Stimulated activated CD8-positive, alpha-beta memory T cell treated with anti-CD3 and anti-CD28 coated beads, Interleukin-4, amount 100 ng/mL, for 4 hours (primary cell): Measurements from ENCODE around the gene TET2.

Experiments used
- DNase-seq, 2 donors: peaks; one replicate each; pipeline ENCODE4 v3.0.0-alpha.2; 2020; ENCODE audit warnings: low read depth in 2 of 2, low spot score in 1 of 2

The TET2 gene

GRCh38 chr4:105140684-105141490 is 5.8 kb upstream of the TET2 start:
- DNase-seq, result no peak

GRCh38 chr4:105145156-105145902 is 1.3 kb upstream of the TET2 start:
- no peak for DNase-seq

- DNase-seq, result peak in 1 of 2 donors; percentile 19
These were observed 787 bp upstream of the TET2 start for GRCh38 chr4:105145903-105146275.

- DNase-seq, result no peak
These were observed 408 bp downstream of the TET2 start for GRCh38 chr4:105147016-105147552.

GRCh38 chr4:105147553-105148161 is 981 bp downstream of the TET2 start:
- DNase-seq, result no peak

GRCh38 chr4:105148356-105148755 is 1.7 kb downstream of the TET2 start:
- DNase-seq, result no peak

- DNase-seq, result no peak
These were observed 2.1 kb downstream of the TET2 start for GRCh38 chr4:105148776-105149175.

- DNase-seq, result no peak
These were observed 3.1 kb downstream of the TET2 start for GRCh38 chr4:105149771-105150170.

GRCh38 chr4:105150503-105150902 is 3.8 kb downstream of the TET2 start:
- no peak for DNase-seq

GRCh38 chr4:105153749-105154148 is 7.1 kb downstream of the TET2 start:
- DNase-seq, result no peak

GRCh38 chr4:105154576-105154975 is 7.9 kb downstream of the TET2 start:
- DNase-seq, result no peak

- no peak for DNase-seq
These were observed 8.8 kb downstream of the TET2 start for GRCh38 chr4:105155426-105155825.

- DNase-seq, result no peak
These were observed 12.2 kb downstream of the TET2 start for GRCh38 chr4:105158837-105159236.

- DNase-seq, result no peak
These were observed 15.6 kb downstream of the TET2 start for GRCh38 chr4:105162123-105162796.

- DNase-seq, result no peak
These were observed 17.9 kb downstream of the TET2 start for GRCh38 chr4:105164548-105164947.

GRCh38 chr4:105166066-105166465 is 19.4 kb downstream of the TET2 start:
- no peak for DNase-seq

GRCh38 chr4:105170711-105171110 is 24.0 kb downstream of the TET2 start:
- DNase-seq, result no peak

GRCh38 chr4:105171912-105172311 is 25.2 kb downstream of the TET2 start:
- DNase-seq, result no peak

- DNase-seq, result no peak
These were observed 27.4 kb downstream of the TET2 start for GRCh38 chr4:105174098-105174497.

GRCh38 chr4:105179539-105180401 is 33.1 kb downstream of the TET2 start:
- no peak for DNase-seq
